ENCODE measurements around the gene ROCK2. TPM values are rescaled to one million over a fixed set of nuclear protein-coding genes. Genes with fewer than 3 reads are reported as not detected.
A peak's percentile ranks its signal among the peaks of the same experiment; 100 is the strongest.

ROCK2 gene
- total and polyA plus RNA-seq, 9 of the 15 experiments (the other 6 are each of a cell fraction or from before 2014, with no cell fraction given) = 4.9 to 30.6 (median 14.3) TPM

DNA sequence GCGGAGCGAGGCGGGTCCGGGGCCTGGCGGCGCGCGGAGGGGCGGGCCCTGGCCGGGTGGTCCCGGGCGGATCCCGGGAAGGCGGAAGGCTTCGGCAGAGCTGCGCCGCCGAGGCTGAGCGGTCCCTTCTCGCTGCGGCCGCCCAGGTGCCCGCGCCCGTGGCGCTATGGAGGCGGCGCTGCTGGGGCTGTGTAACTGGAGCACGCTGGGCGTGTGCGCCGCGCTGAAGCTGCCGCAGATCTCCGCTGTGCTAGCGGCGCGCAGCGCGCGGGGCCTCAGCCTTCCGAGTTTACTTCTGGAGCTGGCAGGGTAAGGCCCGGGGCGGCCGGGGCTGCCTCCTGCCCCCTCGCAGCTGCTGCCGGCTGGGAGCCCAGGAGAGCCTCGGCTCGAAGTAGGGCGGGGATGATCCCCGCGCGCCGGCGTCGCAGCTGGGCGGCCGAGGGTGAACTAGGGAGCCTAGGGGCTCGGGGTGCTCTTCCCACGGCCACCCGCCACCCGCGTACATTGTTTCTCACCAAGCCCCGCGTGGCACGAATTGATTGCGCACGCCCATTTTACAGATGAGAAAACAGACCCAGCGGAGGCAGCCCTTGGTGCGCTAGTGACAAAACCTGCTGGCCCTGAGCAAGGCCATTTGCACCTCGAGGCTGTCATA, 188.9 kb downstream of the ROCK2 start, which contains the start of gene SLC66A3 (continued):
- TF ChIP-seq, protein P1, sequence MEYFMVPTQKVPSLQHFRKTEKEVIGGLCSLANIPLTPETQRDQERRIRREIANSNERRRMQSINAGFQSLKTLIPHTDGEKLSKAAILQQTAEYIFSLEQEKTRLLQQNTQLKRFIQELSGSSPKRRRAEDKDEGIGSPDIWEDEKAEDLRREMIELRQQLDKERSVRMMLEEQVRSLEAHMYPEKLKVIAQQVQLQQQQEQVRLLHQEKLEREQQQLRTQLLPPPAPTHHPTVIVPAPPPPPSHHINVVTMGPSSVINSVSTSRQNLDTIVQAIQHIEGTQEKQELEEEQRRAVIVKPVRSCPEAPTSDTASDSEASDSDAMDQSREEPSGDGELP (CRISPR knock-in tag; IDR thresholded peaks at IDR 0.05; ENCODE audit: borderline replicate concordance) = peak; percentile 87; the same call in 1 of the 2 replicates
- TF ChIP-seq SMARCA5 (IDR thresholded peaks at IDR 0.05) = peak; percentile 68; the same call in 1 of the 2 replicates
- peak; percentile 54 for TF ChIP-seq SUPT5H (IDR thresholded peaks at IDR 0.05)
- TF ChIP-seq NONO (IDR thresholded peaks at IDR 0.05; ENCODE audit: low read depth in 2 of 2, low read length in 1 of 2) = peak; percentile 43 to 77; a peak in 2 of 4 replicates
- TF ChIP-seq REST (IDR thresholded peaks at IDR 0.05; ENCODE audit: borderline replicate concordance) = peak; percentile 34
- 0 out of 2 replicates have a peak, but pooled peaks have one; percentile 64 for TF ChIP-seq REST (CRISPR knock-in tag; IDR thresholded peaks at IDR 0.05; ENCODE audit: low read depth)
- peak; percentile 73 for TF ChIP-seq KDM5B (IDR thresholded peaks at IDR 0.05; ENCODE audit: insufficient replicate concordance, low read depth, low read length)
- peak in 1 of 3 experiments; percentile 50; a peak in 1 of 6 replicates for TF ChIP-seq ZBTB11 (CRISPR knock-in tag; IDR thresholded peaks at IDR 0.05)
- 0 out of 2 replicates have a peak, but pooled peaks have one; percentile 19 for TF ChIP-seq NCOA1 (IDR thresholded peaks at IDR 0.05; ENCODE audit: low read depth)
- TF ChIP-seq, protein P2, sequence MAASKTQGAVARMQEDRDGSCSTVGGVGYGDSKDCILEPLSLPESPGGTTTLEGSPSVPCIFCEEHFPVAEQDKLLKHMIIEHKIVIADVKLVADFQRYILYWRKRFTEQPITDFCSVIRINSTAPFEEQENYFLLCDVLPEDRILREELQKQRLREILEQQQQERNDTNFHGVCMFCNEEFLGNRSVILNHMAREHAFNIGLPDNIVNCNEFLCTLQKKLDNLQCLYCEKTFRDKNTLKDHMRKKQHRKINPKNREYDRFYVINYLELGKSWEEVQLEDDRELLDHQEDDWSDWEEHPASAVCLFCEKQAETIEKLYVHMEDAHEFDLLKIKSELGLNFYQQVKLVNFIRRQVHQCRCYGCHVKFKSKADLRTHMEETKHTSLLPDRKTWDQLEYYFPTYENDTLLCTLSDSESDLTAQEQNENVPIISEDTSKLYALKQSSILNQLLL (CRISPR knock-in tag; IDR thresholded peaks at IDR 0.05; ENCODE audit: borderline replicate concordance) = no peak
- peak in 1 of 2 experiments; percentile 13; a peak in 1 of 4 replicates for TF ChIP-seq SIN3A (IDR thresholded peaks at IDR 0.05; ENCODE audit: borderline replicate concordance in 2 of 2, control insufficient read depth in 1 of 2, low read depth in 2 of 2, low read length in 2 of 2)
